ENCODE measurements around the gene TTLL8.

Gene TTLL8

DNA sequence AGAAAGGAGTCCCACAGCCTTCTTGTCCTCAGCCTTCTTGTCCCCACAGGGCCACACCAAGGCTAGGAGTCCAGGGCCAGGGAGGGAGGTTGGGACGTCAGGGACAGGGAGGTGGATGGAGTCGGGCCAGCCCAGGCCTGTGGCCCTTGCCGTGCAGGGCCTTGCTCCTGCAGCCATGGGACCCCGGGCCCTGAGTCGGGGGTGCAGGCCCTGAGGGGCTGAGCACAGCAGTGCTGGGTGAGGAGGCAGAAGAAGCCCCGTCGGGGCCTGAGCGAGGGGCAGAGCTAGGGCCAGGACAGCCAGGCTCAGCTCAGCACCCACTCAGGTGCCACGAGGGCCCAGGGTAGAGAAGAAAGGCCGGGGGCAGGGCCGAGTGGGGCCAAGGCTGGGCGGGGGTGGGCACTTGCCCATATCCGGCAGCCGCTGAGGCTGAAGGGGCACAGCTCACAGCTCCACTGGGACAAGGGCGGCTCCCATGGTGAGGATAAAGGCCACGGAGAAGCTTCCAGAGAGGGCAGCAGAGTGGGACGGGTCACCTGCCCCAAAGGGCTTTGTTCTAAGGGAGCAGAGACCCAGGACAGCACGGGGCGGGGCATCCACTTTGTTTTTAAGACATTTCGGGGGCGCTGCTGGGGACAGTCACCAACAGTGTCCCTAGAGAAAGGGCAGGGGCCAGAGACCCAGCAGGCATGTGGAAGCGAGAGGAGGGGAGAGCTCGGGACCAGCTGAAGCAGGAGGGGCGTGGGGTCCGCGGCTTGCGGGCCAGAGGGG lies 23.5 kb upstream of the TTLL8 start:
- Histone ChIP-seq H3K27ac (ENCODE audit: extremely low read depth, low read depth, low read length) (no peak overlapping the region), H3K4me3 (ENCODE audit: low read depth, low read length) (no peak overlapping the region), H3K4me1 (ENCODE audit: control insufficient read depth, insufficient read depth, low read length) (no peaks in the 10 kb centered on the region), H3K9me3 (ENCODE audit: control insufficient read depth, insufficient read depth, low read depth, low read length) (no peaks in the 10 kb centered on the region), H3K36me3 (ENCODE audit: control insufficient read depth in 2 of 2, insufficient read depth in 1 of 2, low read length in 2 of 2) (no peaks in the 10 kb centered on the region)
- no peak for TF ChIP-seq ZNF202 (tag by site-specific recombination; IDR thresholded peaks at IDR 0.05; ENCODE audit: borderline replicate concordance)
- no peak for TF ChIP-seq SP2 (tag by site-specific recombination; IDR thresholded peaks at IDR 0.05)
- no peak for TF ChIP-seq ZEB2 (tag by site-specific recombination; IDR thresholded peaks at IDR 0.05)
- no peak for TF ChIP-seq ZBTB48 (tag by site-specific recombination; IDR thresholded peaks at IDR 0.05)
- no peak for TF ChIP-seq ZNF791 (tag by site-specific recombination; IDR thresholded peaks at IDR 0.05)
- no peak for TF ChIP-seq ZNF335 (tag by site-specific recombination; conservative IDR thresholded peaks at IDR 0.05)
- TF ChIP-seq PRDM1 (tag by site-specific recombination; IDR thresholded peaks at IDR 0.05) = no peak
- TF ChIP-seq SP3 (tag by site-specific recombination; IDR thresholded peaks at IDR 0.05) = no peak
- no peak for TF ChIP-seq REPIN1 (tag by site-specific recombination; IDR thresholded peaks at IDR 0.05; ENCODE audit: low read depth)
- no peak for TF ChIP-seq BCL11B (tag by site-specific recombination; IDR thresholded peaks at IDR 0.05; ENCODE audit: low read depth)
- no peak for TF ChIP-seq PATZ1 (tag by site-specific recombination; IDR thresholded peaks at IDR 0.05)
- no peak for TF ChIP-seq SP7 (tag by site-specific recombination; IDR thresholded peaks at IDR 0.05)
- no peak for TF ChIP-seq ZNF184 (tag by site-specific recombination; IDR thresholded peaks at IDR 0.05)
- ChIA-PET CTCF (no interaction called here), POLR2A (interaction anchor here (0.7 kb wide), 1 partner anchor 378 kb away, joined by 3 read pairs; no protein-coding TSS in a partner anchor)

- Histone ChIP-seq H3K9me3 (ENCODE audit: control insufficient read depth, insufficient read depth, low read depth, low read length) (no peaks in the 10 kb centered on the region), H3K27ac (ENCODE audit: extremely low read depth, low read depth, low read length) (no peak overlapping the region), H3K4me1 (ENCODE audit: control insufficient read depth, insufficient read depth, low read length) (no peaks in the 10 kb centered on the region), H3K36me3 (ENCODE audit: control insufficient read depth in 2 of 2, insufficient read depth in 1 of 2, low read length in 2 of 2) (no peaks in the 10 kb centered on the region), H3K4me3 (ENCODE audit: low read depth, low read length) (no peak overlapping the region)
- TF ChIP-seq ZNF560 (tag by site-specific recombination; IDR thresholded peaks at IDR 0.05; ENCODE audit: borderline replicate concordance) (no peak), KLF8 (tag by site-specific recombination; IDR thresholded peaks at IDR 0.05) (no peak), ZFHX2 (tag by site-specific recombination; conservative IDR thresholded peaks at IDR 0.05) (no peak), ZNF302 (tag by site-specific recombination; IDR thresholded peaks at IDR 0.05; ENCODE audit: low read depth) (no peak), ZEB2 (tag by site-specific recombination; IDR thresholded peaks at IDR 0.05) (no peak), ZNF776 (tag by site-specific recombination; IDR thresholded peaks at IDR 0.05; ENCODE audit: borderline replicate concordance) (no peak), TRIM28 (IDR thresholded peaks at IDR 0.05; ENCODE audit: borderline replicate concordance, low read length) (no peak), ZBTB1 (tag by site-specific recombination; IDR thresholded peaks at IDR 0.05) (no peak), BCL11A (tag by site-specific recombination; IDR thresholded peaks at IDR 0.05; ENCODE audit: low read depth) (no peak)
- ChIA-PET CTCF (interaction anchor here (0.7 kb wide), 1 partner anchor 225 kb away, joined by 3 read pairs; no protein-coding TSS in a partner anchor), POLR2A (no interaction called here)
Observed at GRCh38 chr22:50080077-50080465, 22.0 kb upstream of the TTLL8 start.

DNA sequence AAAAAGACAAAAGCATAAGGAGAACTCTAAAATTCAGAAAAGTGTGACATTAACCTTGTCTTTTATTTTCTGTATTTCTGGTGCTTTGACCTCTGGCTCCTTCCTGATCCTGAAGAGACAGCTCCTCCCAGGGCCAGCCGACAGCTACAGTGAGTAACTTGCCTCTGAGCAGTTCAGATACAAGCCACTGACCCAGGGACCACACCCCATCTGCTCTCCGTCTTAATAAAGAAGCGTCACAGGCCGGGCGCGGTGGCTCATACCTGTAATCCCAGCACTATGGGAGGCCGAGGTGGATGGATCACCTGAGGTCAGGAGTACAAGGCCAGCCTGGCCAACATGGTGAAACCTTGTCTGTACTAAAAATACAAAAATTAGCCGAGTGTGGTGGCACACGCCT lies 20.7 kb upstream of the TTLL8 start:
- no peak for TF ChIP-seq PRDM4 (tag by site-specific recombination; IDR thresholded peaks at IDR 0.05)
- TF ChIP-seq ZNF639 (tag by site-specific recombination; IDR thresholded peaks at IDR 0.05) = no peak
- TF ChIP-seq ZNF548 (tag by site-specific recombination; IDR thresholded peaks at IDR 0.05) = no peak
- TF ChIP-seq ZNF560 (tag by site-specific recombination; IDR thresholded peaks at IDR 0.05; ENCODE audit: borderline replicate concordance) = no peak
- TF ChIP-seq GLIS1 (tag by site-specific recombination; IDR thresholded peaks at IDR 0.05) = no peak
- H3K4me1 ChIP-seq (ENCODE audit: control insufficient read depth, insufficient read depth, low read length) = no peaks in the 10 kb centered on the region
- H3K27ac ChIP-seq (ENCODE audit: extremely low read depth, low read depth, low read length) = no peak overlapping the region
- CTCF ChIA-PET = interaction anchor here (0.7 to 1.2 kb wide), 2 partner anchors 149 to 399 kb away, joined by 3 to 6 read pairs; no protein-coding TSS in a partner anchor
- POLR2A ChIA-PET = interaction anchor here (0.7 kb wide), 1 partner anchor 42 kb away, joined by 4 read pairs; no protein-coding TSS in a partner anchor
- H3K9me3 ChIP-seq (ENCODE audit: control insufficient read depth, insufficient read depth, low read depth, low read length) = no peaks in the 10 kb centered on the region
- H3K36me3 ChIP-seq (ENCODE audit: control insufficient read depth in 2 of 2, insufficient read depth in 1 of 2, low read length in 2 of 2) = no peaks in the 10 kb centered on the region
- no peak overlapping the region for H3K4me3 ChIP-seq (ENCODE audit: low read depth, low read length)

Data from HEK293 (cell line).